SK-N-SH treated with all-trans-retinoic acid at 6 μM for 48 hours (cell line): ENCODE measurements around the gene NLGN3.

Source experiments
- ATAC-seq: fragments of 200-7000 bp; cut with Tn5 transposase; 3 replicates; pipeline ENCODE4 v1.9.1; 2020; ENCODE audit warnings: mild to moderate bottlenecking, moderate library complexity
- ARNTL ChIP-seq: fragments of 450-650 bp; formaldehyde crosslinking; IDR thresholded peaks from 2 replicates; pipeline ENCODE4 v1.5.0; 2020; ENCODE audit warnings: low read depth, mild to moderate bottlenecking, moderate library complexity, borderline replicate concordance
- CREB5 ChIP-seq: fragments of 250-450 bp; sonication (Bioruptor Pico); IDR thresholded peaks from 2 replicates; pipeline ENCODE4 v1.5.1; 2020; ENCODE audit warnings: low read depth, mild to moderate bottlenecking, moderate library complexity
- CSDC2 ChIP-seq: fragments of 250-450 bp; sonication (Bioruptor Pico); IDR thresholded peaks from 2 replicates; pipeline ENCODE4 v1.5.0; 2020; ENCODE audit warnings: mild to moderate bottlenecking, moderate library complexity
- ESRRG ChIP-seq: fragments of 250-450 bp; sonication (Bioruptor Pico); IDR thresholded peaks from 2 replicates; pipeline ENCODE4 v1.6.1; 2021; ENCODE audit warnings: mild to moderate bottlenecking
- GLIS3 ChIP-seq: fragments of 250-450 bp; sonication (Bioruptor Pico); IDR thresholded peaks from 2 replicates; pipeline ENCODE4 v1.5.0; 2020; ENCODE audit warnings: mild to moderate bottlenecking, moderate library complexity
- ISL1 ChIP-seq: fragments of 250-450 bp; sonication (Bioruptor Pico); IDR thresholded peaks from 2 replicates; pipeline ENCODE4 v2.1.2; 2022; ENCODE audit warnings: mild to moderate bottlenecking, moderate library complexity
- OSR1 ChIP-seq: fragments of 250-450 bp; sonication (Bioruptor Pico); IDR thresholded peaks from 2 replicates; pipeline ENCODE4 v1.8.0; 2022; ENCODE audit warnings: moderate library complexity, mild to moderate bottlenecking, inconsistent platforms
- PATZ1 ChIP-seq: fragments of 250-450 bp; sonication (Bioruptor Pico); IDR thresholded peaks from 2 replicates; pipeline ENCODE4 v1.8.0; 2020; ENCODE audit warnings: mild to moderate bottlenecking, moderate library complexity, borderline replicate concordance
- POU6F1 ChIP-seq: fragments of 250-450 bp; sonication (Bioruptor Pico); IDR thresholded peaks from 2 replicates; pipeline ENCODE4 v1.8.0; 2021; ENCODE audit warnings: low read depth, mild to moderate bottlenecking, moderate library complexity, borderline replicate concordance
- RARB ChIP-seq: fragments of 250-450 bp; sonication (Bioruptor Pico); IDR thresholded peaks from 2 replicates; pipeline ENCODE4 v1.8.0; 2021; ENCODE audit warnings: mild to moderate bottlenecking, moderate library complexity
- SNAI2 ChIP-seq: fragments of 250-450 bp; sonication (Bioruptor Pico); IDR thresholded peaks from 2 replicates; pipeline ENCODE4 v1.5.0; 2020; ENCODE audit warnings: mild to moderate bottlenecking, moderate library complexity
- TCF4 ChIP-seq: fragments of 250-450 bp; sonication (Bioruptor Pico); IDR thresholded peaks from 2 replicates; pipeline ENCODE4 v1.8.0; 2021; ENCODE audit warnings: mild to moderate bottlenecking, moderate library complexity, borderline replicate concordance
- TSHZ2 ChIP-seq: fragments of 250-450 bp; sonication (Bioruptor Pico); IDR thresholded peaks from 2 replicates; pipeline ENCODE4 v1.5.0; 2020; ENCODE audit warnings: mild to moderate bottlenecking, moderate library complexity
- ZC3H10 ChIP-seq: fragments of 250-450 bp; sonication (Bioruptor Pico); IDR thresholded peaks from 2 replicates; pipeline ENCODE4 v1.5.1; 2021; ENCODE audit warnings: mild to moderate bottlenecking, moderate library complexity
- ZFP30 ChIP-seq: fragments of 450-650 bp; formaldehyde crosslinking; IDR thresholded peaks from 2 replicates; pipeline ENCODE4 v1.5.0; 2022; ENCODE audit warnings: mild to moderate bottlenecking, moderate library complexity
- ZNF565 ChIP-seq: fragments of 450-650 bp; formaldehyde crosslinking; conservative IDR thresholded peaks from 2 replicates; pipeline ENCODE4 v1.5.0; 2020; ENCODE audit warnings: low read depth, mild to moderate bottlenecking, moderate library complexity
- ZNF70 ChIP-seq: fragments of 450-650 bp; formaldehyde crosslinking; IDR thresholded peaks from 2 replicates; pipeline ENCODE4 v1.5.0; 2020; ENCODE audit warnings: mild to moderate bottlenecking, moderate library complexity
- ZNF8 ChIP-seq: fragments of 450-650 bp; formaldehyde crosslinking; IDR thresholded peaks from 2 replicates; pipeline ENCODE4 v1.5.0; 2020; ENCODE audit warnings: mild to moderate bottlenecking, moderate library complexity

Gene NLGN3

GRCh38 chrX:71154196-71154595, 9.6 kb downstream of the NLGN3 start (continued):
- no peak for TF ChIP-seq PATZ1 (CRISPR knock-in tag)

GRCh38 chrX:71154641-71155040, 10.0 kb downstream of the NLGN3 start:
- ATAC-seq: no peak
- TF ChIP-seq SNAI2 (CRISPR knock-in tag) (no peak), ARNTL (no peak), ZNF565 (CRISPR knock-in tag) (no peak), ZNF8 (CRISPR knock-in tag) (no peak), ZNF70 (no peak), ISL1 (no peak)

GRCh38 chrX:71158603-71159002, 14.0 kb downstream of the NLGN3 start:
- TF ChIP-seq ZNF70: no peak
- no peak for TF ChIP-seq POU6F1 (CRISPR knock-in tag)
- no peak for TF ChIP-seq RARB
- no peak for TF ChIP-seq ZC3H10 (CRISPR knock-in tag)
- no peak for TF ChIP-seq GLIS3 (CRISPR knock-in tag)
- TF ChIP-seq ZFP30: no peak
- no peak for TF ChIP-seq CREB5 (CRISPR knock-in tag)
- no peak for TF ChIP-seq OSR1 (CRISPR knock-in tag)
- TF ChIP-seq, all 23 proteins: peak for 0
- ATAC-seq: no peak

GRCh38 chrX:71159335-71159734, 14.7 kb downstream of the NLGN3 start:
- no peak for ATAC-seq
- TF ChIP-seq POU6F1 (CRISPR knock-in tag) (no peak), TSHZ2 (CRISPR knock-in tag) (no peak), GLIS3 (CRISPR knock-in tag) (no peak), ARNTL (no peak), CREB5 (CRISPR knock-in tag) (no peak), ESRRG (no peak), ZC3H10 (CRISPR knock-in tag) (no peak), CSDC2 (CRISPR knock-in tag) (no peak), TCF4 (no peak)
